DMS53 (cell line): ENCODE measurements around the gene PRAC2.

Source experiments
- DNase-seq: peaks from one replicate; lab custom pipeline; 2025; lab: John Stamatoyannopoulos, UW

PRAC2 gene

DNA sequence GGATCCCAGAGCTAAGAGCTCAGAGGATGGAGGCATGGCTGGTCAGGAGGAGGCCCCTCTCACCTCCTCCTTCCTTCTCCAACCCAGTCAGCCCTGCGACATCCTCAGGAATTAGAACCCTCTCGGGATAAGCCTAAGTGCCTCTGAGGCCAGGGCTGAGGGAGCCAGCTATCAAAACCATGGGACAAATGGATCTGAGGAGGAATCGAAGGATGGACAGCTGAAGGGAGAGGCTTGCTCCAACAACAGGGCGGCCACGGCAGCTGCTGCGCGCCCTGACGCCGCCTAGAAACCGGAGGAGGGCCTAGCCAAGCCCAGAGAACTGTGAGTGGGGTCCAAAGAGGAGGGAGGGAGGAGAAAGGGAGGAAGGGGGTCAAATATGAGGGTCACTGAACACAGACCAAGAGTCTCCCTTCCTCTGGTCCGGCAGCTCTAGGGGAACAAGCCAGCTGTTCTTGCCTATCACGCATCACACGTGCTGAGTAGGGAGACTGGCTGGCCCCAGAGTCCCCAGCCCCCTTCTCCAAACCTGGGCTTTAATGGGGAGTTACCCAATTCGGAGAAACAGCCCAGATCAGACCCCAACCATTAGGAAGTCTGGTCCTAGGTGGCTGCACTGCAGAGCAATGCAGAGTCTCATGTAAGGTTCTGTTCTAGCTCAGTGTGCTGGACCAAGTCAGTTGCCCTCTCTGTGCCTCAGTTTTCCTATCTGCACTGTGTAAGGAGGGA lies 11.5 kb downstream of the PRAC2 start:
- no peak for DNase-seq

DNA sequence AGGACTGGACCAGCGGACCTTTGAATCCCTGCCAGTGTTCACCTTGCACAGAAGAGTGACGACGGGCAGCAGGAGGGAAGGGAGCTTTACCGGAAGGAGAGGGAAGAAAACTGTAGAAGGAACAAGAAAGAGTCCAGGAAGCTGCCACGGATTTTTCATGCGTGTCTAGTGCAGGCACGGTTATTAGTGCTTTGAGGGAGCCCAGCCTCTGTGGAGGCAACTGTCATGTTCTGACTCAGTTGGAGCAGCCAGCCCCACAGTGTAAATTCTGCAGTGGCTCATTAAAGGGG lies 12.0 kb downstream of the PRAC2 start:
- DNase-seq, result no peak

DNA sequence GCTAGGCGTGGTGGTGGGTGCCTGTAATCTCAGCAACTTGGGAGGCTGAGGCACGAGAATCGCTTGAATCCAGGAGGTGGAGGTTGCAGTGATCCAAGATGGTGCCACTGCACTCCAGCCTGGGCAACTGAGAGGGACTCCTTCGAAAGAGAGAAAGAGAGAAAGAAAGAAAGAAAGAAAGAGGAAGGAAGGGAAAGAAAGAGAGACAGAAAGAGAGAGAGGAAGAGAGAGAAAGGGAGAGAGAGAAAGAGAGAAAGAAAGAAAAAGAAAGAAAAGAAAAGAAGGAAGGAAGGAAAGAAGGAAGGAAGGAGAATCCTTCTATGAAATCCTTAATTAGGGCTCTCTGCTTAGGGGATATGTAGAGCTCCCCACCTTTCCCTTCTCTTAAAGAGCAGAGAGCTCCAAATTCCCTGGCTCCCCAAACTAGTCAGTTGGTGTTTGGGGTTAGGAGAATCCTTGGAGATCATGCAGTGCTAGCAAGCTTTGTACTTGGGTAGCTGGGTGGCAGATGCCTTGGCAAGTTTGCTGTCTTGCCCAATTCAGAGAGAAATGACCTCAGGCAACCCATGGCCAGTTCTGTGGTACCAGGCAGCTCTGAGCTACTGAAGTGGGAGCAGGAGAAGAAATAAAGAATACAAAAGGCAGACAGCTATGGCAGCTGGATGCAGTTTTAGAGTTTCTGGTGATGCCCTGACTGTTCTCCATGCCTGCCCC lies 14.5 kb downstream of the PRAC2 start:
- no peak for DNase-seq

DNA sequence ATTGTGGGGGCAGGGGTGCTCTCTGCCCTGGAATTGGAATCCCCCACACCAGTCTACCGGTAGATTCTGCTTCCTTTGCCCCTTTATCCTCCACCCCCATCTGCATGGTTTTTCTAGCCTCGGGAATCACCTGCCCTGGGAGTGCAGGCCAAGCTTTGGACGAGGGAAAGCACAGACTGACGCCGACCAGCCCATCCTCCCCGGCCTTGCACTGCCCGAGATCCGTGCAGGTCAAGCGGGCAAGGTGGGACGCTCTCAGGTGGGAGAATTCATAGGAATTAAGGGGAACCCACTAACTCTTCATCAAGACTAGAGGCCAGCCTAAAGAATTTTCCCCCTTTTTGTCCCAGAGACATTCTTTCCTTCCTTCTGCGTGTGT lies 15.4 kb downstream of the PRAC2 start:
- DNase-seq, result no peak

DNA sequence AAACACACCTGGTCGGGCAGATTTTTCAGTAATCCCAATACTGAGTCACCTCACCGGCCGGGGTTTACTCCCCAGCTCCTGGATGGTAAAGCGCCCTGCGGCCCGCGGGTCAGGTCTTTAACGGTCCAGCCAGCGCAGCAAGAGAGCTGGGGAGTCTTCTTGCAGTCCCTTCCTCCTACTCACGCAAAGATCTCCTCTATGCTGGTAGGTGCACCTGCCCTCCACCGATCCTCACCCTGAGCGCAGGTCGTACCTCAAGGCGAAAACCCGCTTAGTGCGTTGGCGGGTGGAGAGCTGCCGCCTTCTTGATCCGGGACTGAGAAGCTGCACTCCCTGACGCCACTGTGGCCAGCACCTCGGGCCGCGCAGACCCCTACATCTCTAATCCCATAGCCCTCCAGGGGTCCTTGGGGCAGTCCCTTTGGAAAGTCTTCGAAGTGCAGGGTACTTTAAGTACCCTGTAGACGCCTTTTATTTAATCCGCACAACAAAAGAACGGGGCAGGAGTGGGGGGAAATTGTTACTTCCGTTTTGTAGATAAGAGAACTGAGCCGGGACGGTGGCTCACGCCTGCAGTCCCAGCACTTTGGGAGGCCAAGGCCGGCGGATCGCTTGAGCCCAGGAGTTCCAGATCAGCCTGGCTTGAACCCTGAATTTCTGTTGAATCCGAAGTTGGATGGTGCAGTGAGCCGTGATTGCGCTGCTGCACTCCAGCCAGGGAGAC lies 16.0 kb downstream of the PRAC2 start:
- DNase-seq, result no peak

DNA sequence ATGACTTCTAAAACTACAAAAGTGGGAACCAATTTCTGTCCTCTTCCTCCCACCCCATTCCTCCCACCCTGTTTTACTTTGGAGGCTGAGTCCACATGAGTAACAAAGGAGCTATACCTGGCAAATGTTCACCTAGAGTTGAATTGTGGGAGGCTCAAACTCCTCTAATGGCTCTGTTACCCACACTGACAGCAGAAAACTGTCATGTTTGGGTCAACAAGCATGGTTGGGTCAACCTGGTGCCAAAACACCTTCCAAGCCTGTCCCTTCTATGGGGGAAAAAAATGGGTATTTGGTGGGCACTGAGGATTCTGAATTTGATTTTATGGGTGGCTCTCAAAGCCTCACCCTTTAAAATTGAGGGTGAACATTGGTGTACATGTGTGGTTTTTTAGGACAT lies 17.6 kb downstream of the PRAC2 start:
- no peak for DNase-seq

DNA sequence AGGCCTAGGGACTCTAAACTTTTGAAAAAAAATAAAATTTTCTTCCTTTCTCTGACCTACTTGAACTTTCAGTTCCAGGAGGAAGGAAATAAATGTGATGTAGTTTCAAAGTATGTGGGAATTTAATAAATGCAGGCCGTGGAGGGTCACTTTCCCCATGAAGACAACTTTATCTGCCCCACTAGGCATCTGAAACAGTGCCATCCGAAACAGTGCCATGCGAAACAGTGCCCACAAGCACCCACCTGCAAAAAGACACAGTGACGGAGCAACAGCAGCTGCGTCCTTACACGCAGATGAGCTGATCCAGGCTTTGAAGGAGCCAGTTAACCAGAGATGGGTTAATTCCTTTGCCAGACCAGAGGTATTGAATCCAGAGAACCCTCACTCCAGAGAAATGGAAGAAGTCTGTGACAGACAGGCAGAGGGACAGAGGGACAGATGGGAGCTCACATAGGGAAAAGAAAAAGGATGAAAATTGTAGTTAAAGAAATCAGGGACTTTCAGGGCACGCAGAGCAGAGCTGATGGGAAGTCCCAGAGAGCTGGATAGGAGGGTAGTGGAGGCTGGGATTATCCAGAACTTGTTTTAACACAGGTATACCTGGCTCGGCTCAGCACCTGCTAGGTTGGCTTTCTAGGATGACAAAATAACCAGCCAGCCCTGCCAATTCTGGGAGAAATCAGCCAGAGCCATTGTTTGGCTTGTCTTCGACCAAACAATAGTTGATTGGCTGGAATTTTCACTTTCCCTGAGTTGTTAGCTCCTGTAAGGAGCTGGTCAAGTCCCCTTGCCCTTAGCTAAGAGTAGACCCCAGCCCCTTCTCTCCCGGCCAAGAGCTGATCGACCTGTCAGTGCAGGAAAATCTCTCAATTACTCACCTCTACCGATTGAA lies 22.6 kb downstream of the PRAC2 start:
- DNase-seq, result no peak

DNA sequence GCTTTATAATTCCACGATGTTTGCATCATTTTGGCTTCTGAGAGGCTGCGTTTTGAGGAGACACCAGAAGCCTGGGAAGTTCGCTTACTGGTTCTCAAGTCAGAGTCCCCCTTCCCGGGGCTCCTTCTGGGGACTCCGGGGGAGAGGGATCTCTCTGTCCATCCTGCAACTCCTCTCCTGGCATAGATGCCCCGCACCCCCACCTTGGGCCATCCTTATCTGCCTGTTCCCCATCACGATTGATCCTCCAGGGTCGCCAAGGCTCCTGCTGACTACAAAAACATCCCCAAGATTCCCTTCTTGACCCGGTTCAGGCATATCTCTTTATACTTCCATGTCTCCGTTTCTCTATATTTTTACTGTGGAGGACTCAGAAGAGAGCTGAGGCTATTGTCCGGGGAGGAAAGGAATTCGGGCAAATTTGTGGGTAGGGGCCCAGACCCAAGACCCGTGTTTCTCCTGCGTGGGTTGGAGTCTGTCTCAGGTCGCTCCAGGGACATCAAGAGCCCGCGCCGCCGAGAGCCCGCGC lies 24.0 kb downstream of the PRAC2 start:
- no peak for DNase-seq

DNA sequence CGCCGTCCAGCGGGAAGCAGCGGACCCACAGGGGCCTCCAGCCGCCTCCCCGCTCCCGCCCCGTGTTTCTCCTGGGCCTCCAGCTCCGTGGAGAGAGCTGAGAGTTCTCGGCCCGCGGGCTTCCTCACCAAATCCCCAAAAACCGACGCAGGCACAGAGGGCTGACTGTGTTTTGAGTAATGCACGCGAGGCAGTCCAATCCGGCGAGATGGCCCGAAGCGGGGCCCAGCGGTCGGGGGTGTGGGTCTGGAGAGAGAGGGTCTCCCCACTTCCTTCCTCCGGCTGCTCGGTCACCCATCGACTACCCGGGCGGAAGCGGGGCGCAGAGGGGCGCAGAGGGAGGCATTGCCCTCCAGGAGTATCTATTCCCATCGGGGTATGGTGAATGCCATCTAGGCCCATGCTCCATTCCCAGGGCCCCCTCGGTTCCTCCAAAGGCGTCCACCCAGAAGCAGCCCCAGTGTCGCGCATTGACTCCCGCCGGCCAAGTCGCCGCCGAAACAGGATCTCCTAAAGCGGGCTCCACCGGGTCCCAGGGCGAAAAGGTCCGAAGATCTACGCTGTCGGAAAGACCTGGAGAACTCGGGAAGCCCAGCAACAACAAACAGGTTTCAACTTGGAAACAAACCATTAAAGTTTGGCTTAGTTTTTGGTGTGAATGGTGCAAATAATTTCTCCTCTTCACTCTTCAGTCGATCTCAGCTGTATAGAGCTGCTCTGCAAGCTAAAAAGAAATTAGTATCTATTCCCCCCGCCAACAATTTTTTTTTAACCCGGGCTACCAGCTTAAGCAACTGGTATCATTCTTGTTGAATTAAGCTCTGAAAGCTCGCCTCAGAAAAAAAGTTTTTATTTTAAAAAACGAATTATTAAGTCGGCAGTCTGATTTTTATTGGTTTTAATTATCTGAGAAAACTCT lies 24.7 kb downstream of the PRAC2 start:
- DNase-seq, result no peak

DNA sequence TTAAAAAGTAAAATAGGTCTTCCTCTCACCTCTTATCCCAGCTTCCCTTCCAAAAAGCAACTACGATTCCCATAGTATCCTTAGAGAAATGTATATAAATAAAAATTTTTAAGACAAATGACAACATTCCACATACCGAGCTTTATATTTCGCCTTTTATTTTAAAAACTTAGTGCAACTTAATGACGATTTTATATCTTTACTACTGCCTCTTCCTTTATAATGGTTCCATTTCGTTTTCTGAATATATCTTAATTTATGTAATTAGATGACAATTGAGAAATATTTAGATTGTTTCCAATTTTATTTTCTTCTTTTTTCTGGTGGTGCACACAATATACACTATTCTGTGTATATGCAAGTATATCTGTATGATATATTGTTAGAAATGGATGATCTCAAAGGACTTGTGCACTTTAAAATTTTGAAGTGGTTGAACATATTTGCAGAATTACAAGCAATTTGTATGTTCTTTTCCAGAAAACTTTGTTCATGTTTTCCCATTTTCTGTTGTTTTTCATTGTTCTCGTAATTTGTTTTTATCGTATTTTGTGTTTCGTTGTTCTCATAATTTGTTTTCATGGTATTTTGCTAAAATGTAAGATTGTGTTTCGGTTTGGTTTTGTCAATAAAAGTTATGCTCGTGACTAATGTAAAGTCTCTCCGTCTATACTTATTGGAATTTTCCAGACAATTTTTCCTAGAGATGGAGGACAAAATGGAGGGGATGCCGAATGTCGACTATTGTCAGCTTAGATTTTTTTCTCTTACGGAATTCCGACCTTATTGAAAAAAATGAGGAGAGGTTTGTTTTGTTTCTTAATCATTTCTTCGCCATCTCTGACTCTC lies 26.0 kb downstream of the PRAC2 start:
- DNase-seq, result no peak

DNA sequence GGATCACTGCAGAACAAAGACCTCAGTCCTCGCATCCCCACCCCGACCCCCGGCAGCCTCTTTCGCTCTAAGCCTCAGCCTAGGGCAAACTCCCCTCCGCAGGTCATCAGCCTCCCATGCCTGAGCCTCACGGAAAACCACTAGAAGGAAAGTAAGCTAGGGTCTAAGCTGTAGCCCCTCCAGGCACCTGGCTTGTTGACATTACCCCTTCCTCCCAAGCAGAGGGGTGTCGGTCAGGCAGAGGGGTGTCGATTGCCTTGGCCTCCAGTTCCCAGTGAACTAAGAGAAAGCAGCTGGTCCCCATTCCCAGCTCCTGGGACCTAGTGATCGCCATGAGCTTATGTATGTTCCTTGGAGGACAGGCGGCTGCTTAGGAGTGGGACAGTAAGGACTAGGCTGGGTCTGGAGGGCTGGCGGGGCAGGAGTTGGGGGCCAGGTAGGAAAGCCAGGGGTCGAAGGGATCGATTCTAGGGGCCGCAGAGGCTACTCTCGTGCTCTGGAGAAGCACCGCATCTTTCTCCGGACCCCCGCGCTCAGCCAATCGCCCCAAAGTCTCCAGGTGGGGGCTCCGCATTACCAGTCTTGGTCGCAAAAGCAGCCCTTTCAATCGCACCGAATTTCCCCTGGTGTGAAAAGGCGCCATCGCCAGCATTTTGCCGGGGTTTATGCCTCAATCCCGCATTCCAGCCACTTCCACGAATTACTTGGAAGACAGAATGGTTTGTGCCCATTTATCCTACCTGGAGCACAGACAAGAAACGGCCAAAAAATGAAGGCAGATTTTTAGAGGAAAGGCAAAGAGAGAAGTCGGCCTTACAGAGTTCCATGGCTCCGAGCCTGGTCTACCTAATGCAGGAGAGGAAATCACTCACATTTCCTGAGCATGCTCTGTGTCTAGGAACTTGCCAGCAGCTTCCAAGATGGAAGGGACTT lies 26.9 kb downstream of the PRAC2 start:
- DNase-seq, result no peak

DNA sequence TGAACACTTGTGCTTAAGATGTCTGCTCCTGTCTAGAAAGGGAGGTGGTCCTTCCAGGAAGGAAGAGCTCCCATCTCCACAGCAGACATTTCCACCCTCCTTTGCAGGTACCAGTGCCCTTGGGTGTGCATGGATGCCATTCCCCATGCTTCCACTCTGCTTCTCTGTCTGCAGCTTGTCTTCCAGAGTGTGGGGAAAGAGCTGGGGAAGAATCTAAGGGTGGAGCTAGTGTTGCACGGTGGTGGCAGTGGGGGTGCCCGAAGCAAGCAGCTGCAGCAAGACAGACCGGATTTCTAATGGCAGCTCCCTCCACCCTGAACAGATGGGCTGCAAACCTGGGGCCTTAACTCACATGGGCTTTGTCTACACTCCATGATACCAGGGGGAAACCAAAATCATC lies 28.2 kb downstream of the PRAC2 start:
- no peak for DNase-seq

DNA sequence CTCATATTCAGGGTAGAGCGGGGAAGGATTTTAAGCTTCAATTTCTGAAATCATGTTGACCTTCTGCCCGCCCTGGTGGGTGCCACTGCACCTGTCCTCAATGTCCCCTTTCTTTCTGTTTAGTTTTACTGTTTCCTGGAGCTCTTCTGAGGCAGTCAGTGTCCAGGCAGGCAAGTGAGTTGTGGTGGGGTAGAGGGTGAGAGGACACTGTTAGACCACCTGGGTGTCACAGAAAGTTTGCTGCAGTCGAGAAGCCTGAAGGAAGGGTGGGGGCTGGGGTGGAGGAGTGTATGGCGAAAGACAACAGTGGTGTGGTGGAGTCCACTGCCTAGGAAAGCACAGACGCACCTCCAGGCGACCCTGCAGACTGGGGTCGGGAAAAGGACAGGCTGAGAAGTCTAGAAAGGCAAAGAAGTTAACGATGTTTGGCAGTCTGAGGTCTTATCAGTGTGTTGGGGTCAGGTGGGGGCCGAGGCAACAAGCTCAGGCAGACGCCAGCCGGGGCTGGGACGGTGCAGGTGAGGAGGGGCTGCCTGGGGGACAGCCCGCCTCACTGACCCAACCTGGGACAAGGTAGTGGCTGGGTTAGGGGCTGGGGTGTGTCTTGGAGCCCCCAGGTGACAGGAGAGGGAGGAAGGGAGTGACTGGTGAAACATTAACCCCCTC lies 28.9 kb downstream of the PRAC2 start:
- no peak for DNase-seq

DNA sequence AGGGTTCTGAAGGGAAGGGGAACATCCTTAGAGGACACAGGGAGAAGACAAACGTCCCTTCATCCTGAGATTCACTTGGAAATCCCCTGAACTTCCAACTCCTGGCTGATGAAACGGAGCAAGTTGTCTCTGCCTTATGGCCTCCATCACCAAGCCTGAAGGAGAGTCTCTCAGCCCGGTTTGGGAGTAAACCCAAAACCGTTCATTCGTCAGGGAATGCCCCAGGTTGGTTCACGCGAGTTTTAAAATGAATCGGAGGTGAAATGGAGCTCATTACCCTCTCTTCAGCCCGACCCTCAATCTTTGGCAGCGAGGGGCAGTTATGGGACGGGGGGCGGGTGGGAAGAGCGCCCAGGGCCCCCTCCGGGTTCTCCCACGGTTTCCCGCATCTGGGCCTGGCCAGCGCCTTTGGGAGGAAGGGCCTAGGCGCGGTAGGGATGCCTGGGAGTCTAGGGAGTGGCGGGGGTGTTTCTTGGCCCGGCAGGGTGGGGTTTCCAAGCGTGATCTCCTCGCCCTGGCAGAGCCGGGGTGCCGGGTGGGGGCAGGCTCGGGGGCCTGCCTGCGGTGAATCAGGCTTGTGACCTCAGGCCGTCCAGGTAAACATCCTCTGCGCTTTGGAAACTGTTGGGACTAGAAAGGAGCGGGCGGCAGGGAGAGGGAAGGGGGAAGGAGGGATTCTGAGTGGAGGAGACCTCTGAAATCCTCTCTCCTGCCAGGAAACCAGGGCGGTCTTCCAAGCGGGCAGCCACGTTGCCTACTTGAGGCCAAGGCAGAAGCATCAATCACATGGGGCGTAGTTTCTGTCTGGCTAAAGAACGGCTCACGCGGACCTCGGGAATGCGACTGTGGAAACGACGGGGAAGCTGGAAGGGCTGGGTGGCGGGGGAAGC lies 29.7 kb downstream of the PRAC2 start:
- no peak for DNase-seq

DNA sequence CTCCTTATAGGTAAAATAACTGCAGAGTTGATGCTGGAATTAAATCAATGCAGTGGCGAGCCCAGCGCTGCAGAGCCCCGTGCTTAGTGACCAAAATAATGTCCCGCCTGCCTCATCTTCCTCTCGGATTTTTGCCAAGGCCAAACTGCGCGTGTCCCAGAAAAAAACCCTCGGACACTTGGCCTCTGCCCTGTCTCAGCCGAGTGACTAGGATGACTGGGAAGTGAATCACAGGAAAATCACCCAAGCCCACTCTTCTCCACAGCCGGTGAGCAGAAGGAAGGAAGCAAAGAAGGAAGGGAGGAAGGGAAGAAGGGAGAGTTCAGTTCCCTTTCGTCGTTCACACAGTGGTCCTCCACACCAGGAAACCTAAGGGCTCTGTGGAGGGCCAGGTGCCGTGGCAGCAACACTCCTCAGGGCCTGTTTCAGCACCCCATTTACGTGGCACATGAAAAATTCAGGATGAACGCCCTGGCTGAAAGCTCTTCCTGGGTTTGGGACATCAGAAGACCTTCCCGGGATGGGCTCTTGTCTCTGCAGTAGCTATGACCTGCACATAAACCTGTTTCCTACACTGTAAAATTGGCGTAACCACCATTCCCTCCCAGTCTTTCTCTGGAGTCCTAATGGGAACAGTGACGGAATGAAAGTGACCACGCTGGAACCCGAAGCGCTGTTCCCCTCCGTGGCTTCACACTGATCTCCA lies 31.0 kb downstream of the PRAC2 start:
- DNase-seq, result no peak

DNA sequence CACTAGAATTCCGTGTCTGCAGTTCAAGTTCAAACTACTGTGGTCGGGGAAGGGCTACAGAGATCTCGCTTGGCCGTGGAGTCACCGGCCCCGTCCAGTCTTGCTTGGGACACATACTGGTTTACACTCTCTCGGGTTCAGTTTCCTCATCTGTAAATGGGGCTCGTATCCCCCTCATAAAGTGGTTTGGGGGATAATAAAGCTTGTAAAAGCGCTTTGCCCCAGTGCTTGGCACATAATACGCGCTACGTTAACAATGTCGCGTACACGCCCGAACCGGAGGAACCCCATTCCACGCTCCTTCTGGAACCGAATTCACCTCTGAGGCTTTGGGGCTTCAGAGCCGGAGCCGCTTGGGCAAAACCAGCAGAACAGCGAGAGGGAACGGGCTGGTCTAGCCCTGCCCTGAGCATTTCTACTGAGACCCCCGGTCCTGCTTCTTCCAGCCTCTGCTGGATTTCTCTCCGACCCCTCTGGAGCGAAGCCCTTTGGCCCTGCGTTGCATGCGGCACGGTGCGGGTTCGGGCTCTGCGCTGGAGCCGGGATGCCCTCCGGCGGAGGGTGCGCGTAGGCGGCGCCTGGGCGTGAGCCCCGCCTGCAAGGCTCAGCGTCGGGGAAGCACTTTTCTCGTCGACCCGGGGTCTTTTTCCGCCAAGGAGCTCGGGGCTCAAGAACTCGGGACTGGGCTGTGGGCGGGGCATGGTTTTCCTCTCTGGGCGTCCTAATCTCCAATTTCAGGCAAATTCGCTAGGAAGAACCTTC lies 31.7 kb downstream of the PRAC2 start:
- no peak for DNase-seq
